Stimulated activated CD8-positive, alpha-beta memory T cell treated with anti-CD3 and anti-CD28 coated beads, Interleukin-12 subunit alpha, Interleukin-12 subunit beta, amount 100 ng/mL, for 4 hours (primary cell): ENCODE results near the gene RPUSD1.

Experiments used
- DNase-seq: peaks from one replicate; pipeline ENCODE4 v3.0.0-alpha.2; 2020; ENCODE audit warnings: low read depth

Gene RPUSD1

GRCh38 chr16:798666-799065 lies 10.5 kb upstream of the RPUSD1 start:
- no peak for DNase-seq

- no peak for DNase-seq
Observed at GRCh38 chr16:797686-798085, 9.5 kb upstream of the RPUSD1 start.

DNA sequence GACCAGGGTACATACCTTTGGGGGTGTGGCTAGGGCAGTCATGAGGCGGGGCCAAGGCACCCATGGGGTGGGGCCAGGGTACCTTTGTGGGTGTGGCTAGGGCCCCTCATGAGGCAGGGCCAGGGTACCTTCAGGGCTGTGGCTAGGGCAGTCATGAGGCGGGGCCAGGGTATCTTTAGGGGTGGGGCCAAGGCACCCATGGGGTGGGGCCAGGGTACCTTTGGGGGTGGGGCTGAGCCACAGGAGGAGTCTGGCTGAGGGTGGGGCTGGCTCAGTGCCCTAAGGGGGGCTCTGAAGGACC lies 8.9 kb upstream of the RPUSD1 start:
- DNase-seq: no peak

DNA sequence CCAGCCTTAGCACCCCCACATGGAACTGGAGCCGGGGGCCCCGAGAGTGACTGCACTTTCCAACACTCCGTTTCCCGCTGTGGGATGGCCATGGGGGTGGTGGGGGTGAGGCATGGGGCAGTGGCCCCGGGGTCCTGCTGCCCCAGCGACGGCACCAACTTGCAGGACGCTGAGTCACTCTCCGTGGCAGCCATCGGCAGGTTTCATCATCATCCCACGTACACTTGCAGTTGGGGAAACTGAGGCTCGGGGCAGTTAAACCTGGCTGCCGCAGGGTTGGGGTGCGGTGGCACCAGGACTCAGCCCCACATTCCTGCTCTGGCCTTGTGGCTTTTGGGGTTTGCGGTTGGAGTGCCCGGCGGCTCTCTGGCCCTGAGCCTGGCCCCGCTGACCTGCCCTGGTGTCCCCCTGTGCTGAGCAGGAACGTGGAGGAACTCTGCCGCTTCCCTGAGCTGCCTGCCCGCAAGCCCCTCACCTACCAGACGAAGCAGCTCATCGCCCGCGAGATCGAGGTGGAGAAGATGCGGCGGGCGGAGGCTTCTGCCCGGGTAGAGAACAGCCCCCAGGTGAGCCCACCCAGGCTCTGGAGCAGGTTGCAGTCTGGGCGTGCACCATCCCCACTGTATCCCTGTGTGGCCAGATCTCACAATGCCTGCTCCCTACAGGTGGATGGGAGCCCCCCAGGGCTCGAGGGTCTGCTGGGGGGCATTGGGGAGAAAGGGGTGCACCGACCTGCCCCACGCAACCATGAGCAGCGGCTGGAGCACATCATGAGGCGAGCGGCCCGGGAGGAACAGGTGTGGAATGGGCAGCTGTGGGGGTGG lies 8.3 kb upstream of the RPUSD1 start:
- DNase-seq: no peak

DNA sequence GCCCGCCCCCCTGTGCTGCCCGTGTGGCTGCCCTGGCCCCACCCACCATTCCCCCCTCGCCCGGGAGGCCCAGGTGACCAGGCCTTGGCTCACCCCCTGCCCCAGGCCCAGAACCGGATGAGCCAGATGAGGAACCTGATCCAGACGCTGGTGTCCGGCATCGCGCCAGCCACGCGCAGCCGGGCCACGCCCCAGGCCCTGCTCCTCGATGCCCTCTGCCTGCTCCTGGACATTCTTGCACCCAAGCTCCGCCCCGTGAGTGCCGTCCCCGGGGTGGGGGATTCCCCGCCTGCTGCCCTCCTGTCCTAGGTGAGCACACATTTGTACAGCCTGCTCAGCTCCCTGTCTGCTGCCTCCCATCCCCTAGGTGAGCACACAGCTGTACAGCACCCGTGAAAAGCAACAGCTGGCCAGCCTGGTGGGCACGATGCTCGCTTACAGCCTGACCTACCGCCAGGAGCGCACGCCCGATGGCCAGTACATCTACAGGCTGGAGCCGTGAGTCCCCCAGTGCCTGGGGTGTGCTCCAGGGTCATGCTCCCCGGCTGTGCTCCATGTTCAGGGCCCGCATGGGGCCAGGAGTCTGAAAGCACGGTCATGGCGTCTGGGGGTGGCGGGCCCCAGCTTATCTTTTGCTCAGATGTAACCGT lies 7.5 kb upstream of the RPUSD1 start:
- no peak for DNase-seq

DNA sequence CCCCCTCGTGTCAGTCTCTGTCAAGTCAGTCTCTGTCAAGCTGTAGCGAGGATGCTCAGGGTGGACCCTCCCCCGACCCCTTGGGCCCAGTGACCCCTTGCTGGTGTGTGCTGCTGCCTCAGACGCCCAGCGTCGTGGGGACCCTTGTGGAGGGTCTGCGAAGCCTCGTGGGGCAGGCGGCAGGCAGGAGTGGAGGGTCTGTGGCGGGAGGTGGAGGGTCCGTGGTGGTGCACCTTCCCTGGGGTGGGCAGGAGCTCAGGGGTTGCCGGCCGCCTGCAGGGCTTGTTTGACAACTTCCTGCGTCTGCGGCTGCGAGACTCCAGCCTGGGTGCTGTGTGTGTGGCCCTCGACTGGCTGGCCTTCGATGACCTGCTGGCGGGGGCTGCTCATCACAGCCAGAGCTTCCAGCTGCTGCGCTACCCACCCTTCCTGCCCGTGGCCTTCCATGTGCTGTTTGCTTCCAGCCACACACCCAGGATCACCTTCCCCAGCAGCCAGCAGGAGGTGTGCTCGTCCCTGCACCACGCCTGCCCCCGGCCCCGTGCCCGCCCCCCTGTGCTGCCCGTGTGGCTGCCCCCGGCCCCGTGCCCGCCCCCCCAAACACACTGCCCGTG lies 6.8 kb upstream of the RPUSD1 start:
- DNase-seq: no peak

DNA sequence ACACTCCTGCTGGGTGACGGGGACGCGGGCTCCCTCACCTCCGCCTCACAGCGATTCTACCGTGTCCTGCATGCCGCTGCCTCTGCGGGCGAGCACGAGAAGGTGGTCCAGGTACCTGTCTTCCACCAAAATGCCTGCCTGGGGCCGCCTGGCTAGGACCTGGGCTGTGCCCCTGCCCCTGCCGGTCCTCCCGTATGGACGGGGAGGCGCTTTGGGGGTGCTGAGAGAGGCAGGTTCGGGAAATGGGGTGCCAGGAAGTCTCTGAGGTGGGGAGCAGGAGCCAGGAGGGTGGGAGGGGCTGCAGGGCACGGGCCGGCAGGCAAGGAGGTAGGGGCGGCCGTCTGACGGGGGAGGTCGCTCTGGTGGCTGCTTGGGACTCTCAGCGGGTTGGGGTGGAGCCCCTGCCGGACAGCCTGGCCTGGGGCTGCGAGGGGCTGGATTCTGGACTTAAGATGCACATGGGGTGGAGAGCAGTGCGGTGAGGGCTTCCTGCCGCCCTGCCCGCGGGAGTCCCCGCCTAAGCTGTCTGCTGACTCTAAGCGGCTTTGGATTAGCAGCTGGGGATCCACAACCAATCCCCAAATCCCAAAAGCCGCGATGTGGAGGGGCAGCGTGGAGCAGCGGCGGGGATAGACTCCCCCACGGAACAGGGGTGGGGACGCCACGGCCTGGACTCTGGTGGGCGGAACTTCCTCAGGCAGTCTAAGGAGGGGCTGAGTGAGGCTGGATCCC lies 6.1 kb upstream of the RPUSD1 start:
- no peak for DNase-seq

DNA sequence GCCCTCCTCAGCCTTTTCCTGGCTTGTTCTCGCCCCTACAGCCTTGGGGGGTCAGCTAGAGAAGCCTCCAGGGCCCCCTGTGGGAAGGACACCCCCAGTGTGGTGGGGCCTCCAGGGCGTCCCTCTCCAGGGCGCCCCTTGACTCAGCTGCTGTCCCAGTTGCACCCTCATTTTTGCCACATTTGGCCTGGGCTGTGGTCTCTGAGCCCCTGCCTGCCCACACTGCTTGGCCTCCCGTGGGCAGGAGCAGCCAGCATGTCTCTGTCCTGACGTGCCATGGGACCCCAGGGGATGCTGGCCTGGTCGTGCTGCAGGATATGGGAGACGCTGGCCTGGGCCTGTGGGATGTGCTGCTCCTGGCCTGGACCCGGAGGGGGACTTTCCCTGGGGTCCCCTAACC lies 5.2 kb upstream of the RPUSD1 start:
- DNase-seq: no peak

GRCh38 chr16:792221-792995 lies 4.2 kb upstream of the RPUSD1 start:
- DNase-seq: no peak

DNA sequence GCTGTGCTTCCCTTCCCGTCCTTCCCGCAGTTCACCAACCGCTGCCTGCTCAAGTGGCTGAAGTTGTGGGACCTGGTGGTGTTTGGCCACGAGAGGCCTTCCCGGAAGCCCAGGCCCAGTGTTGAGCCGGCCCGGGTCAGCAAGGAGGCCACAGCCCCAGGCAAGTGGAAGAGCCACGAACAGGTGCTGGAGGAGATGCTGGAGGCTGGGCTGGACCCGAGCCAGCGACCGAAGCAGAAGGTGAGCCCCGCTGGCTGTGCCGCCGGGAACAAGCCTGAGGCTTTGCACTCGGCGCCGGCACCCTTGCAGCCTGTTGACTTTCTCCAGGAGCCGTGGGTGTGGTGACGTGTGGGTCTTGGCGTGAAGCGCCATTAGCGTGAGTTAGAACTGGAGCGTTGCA lies 3.0 kb upstream of the RPUSD1 start:
- DNase-seq: no peak

DNA sequence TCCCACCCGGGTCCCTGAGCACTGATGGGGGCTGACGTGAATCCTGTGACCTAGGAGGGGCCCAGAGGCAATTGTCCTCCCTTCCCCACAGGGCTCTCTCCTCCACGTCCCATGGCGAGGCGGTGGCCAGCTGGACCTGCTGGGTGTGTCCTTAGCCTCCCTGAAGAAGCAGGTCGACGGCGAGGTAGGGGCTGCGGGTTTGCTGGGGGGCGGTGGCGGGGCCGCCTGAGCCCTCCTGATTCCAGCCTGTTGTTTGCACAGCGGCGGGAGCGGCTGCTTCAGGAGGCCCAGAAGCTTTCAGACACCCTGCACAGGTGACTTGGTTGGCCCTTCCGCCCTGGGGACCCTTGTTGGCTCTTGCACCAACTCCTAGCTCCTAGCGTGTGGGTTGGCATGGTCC lies 1.9 kb upstream of the RPUSD1 start:
- no peak for DNase-seq

- no peak for DNase-seq
Observed at GRCh38 chr16:789191-789850, 1.1 kb upstream of the RPUSD1 start.

- peak; percentile 94 for DNase-seq
Observed at GRCh38 chr16:788399-789126, 382 bp upstream of the RPUSD1 start, which contains the start of gene CHTF18. TSS of gene CHTF18 (plus strand) at chr16:788620. CDS start at chr16:788685, 65 bp downstream.

DNA sequence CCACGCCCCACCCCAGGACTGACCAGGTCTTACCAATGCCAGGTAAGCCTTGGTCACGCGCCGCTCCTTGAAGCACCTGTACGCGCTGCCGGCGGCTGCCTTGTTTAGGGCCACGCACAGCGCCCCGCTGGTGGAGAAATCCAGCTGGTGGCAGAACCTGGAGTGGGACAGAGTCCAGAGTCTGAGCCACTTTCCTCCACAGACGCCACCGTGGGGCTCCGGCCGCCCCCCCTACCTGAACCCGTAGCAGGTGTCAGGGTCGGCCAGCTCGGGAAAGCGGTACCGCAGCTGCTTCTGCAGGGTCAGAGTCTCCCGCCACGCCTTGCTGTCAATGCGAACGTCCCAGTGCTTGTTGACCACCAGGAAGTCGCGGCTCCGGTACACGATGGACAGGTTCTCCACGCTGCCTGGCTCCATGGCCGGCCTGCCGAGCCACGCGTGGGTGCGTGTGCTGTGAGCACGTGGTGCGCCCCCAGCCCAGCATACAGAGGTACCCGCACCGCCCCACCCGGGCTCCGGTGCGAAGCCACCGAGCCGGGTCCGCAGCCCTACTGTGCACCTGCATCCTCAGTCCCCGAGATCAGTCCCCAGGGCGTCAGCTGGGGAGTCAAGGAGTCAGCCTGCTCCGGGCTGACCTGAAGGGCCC lies 737 bp downstream of the RPUSD1 start:
- DNase-seq: no peak

- DNase-seq: peak; percentile 49
Observed at GRCh38 chr16:785563-786535, 2.3 kb downstream of the RPUSD1 start.

DNA sequence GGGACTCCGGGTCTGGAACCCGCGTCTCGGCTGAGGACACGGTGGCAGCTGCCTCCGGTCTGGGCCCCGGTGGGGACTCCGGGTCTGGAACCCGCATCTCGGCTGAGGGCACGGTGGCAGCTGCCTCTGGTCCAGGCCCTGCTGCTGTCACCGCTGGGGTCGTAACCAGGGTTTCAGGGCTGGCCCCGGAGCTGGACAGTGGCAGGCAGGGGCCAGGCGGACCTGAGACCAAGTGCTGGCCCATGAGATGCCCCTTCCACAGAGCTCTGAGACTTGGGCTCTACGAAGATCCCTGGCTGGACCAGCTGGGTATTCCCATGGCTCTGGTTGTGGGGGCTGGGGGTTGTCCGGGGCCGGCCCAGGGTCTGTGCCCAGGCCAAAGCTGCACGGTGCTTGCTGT lies 3.8 kb downstream of the RPUSD1 start:
- no peak for DNase-seq

DNA sequence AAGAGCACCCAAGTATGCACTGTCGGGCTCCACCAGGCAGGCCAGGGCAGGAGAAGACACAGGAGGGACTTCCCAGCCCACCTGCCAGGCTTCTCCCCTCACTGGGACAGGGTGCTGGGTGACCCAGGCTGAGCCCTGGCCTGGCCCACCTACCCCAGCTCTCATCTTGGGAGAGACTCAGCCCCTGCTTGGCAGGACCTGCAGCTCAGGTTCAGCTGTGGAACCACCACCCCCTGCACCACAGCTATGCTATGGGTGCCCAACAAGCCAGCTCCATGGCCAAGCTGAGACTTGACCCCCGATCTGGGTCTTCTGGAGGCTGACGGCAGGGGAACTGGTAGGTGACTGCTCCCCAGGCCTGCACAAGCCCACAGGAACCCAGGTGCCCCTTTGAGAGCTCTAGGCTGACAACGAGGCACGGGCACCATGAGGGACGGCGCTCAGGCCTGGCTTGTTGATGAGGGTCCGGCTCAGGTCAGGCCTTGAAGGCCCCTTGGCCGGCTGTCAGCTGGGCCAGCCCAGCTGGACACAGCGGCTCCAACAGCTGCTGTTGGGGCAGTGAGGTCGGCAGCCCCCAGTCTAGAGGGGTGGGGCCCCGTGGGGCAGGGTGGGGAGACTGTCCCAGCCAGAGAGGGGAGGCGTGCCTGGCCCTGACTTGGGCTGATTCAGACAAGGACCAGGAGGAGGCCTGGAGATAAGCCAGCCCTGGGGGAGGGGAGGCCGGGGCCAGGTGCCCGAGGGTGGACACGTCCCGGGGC lies 4.6 kb downstream of the RPUSD1 start:
- DNase-seq: no peak

- DNase-seq: no peak
Observed at GRCh38 chr16:782766-783403, 5.3 kb downstream of the RPUSD1 start.
